ENCODE data around the gene RSRC2. TPM values are rescaled to one million over a fixed set of nuclear protein-coding genes. Genes with fewer than 3 reads are reported as not detected.

The RSRC2 gene
- total and polyA plus RNA-seq, 9 of the 15 experiments (the other 6 are each of a cell fraction or from before 2014, with no cell fraction given), result 52.6 to 123 (median 80.3) TPM

GRCh38 chr12:122500685-122501488, 25.8 kb downstream of the RSRC2 start, which contains the start of gene ZCCHC8 (continued):
- TF ChIP-seq ZNF217 (CRISPR knock-in tag; IDR thresholded peaks at IDR 0.05), result no peak
- TF ChIP-seq ZNF41 (CRISPR knock-in tag; conservative IDR thresholded peaks at IDR 0.05), result no peak
- no peak for TF ChIP-seq ZNF778 (CRISPR knock-in tag; IDR thresholded peaks at IDR 0.05)
- TF ChIP-seq NR3C1 (CRISPR knock-in tag; IDR thresholded peaks at IDR 0.05), result no peak
- TF ChIP-seq ZNF175 (CRISPR knock-in tag; IDR thresholded peaks at IDR 0.05; ENCODE audit: low read depth), result peak; percentile 84
- TF ChIP-seq HEY1 (CRISPR knock-in tag; IDR thresholded peaks at IDR 0.05; ENCODE audit: borderline replicate concordance), result no peak
- TF ChIP-seq RBM22 (IDR thresholded peaks at IDR 0.05; ENCODE audit: low read depth, low read length, poor library complexity, severe bottlenecking), result peak; percentile 9
- peak; percentile 96 for TF ChIP-seq POLR2A (conservative IDR thresholded peaks at IDR 0.05)
- TF ChIP-seq MBD2 (IDR thresholded peaks at IDR 0.05; ENCODE audit: borderline replicate concordance, low read depth), result peak; percentile 94
- no peak for TF ChIP-seq POLR3A (IDR thresholded peaks at IDR 0.05; ENCODE audit: borderline replicate concordance, extremely low read depth, insufficient read depth, insufficient read length)
- TF ChIP-seq ARID3A (IDR thresholded peaks at IDR 0.05; ENCODE audit: borderline replicate concordance, low read depth, low read length), result peak; percentile 28; the same call in 1 of the 2 replicates
- TF ChIP-seq TARDBP (IDR thresholded peaks at IDR 0.05), result no peak; the same call in 1 of the 2 replicates
- no peak for TF ChIP-seq RBM15 (IDR thresholded peaks at IDR 0.05; ENCODE audit: insufficient read depth, low read length)
- TF ChIP-seq ZNF766 (CRISPR knock-in tag; conservative IDR thresholded peaks at IDR 0.05), result peak; percentile 90
- 0 out of 2 replicates have a peak, but pooled peaks have one; percentile 72 for TF ChIP-seq PHB (CRISPR knock-in tag; IDR thresholded peaks at IDR 0.05)
- peak; percentile 99 for TF ChIP-seq HCFC1 (IDR thresholded peaks at IDR 0.05; ENCODE audit: low read depth, low read length)
- TF ChIP-seq BHLHE40 (IDR thresholded peaks at IDR 0.05; ENCODE audit: low read length), result no peak
- TF ChIP-seq GABPB1 (CRISPR knock-in tag; IDR thresholded peaks at IDR 0.05), result peak; percentile 65
- TF ChIP-seq TBP (optimal IDR thresholded peaks at IDR 0.05; ENCODE audit: low read depth, low read length), result peak; percentile 96
- TF ChIP-seq THAP12 (CRISPR knock-in tag; IDR thresholded peaks at IDR 0.05), result no peak
- no peak for TF ChIP-seq ZC3H4 (CRISPR knock-in tag; IDR thresholded peaks at IDR 0.05; ENCODE audit: borderline replicate concordance)
- TF ChIP-seq KAT7 (CRISPR knock-in tag; IDR thresholded peaks at IDR 0.05; ENCODE audit: borderline replicate concordance), result no peak
- no peak for TF ChIP-seq RBM39 (optimal IDR thresholded peaks at IDR 0.05; ENCODE audit: low read depth, low read length)
- no peak for TF ChIP-seq ARID2 (IDR thresholded peaks at IDR 0.05)

Data from K562 (cell line).